Upper lobe of left lung (tissue), 6 donors: ENCODE measurements around the gene RNASE11. TPM values are rescaled to one million over a fixed set of nuclear protein-coding genes. Genes with fewer than 3 reads are reported as not detected.
"Not testable (repeated sequence)": the region's sequence is repeated elsewhere in the genome, so short reads cannot be mapped to it uniquely, and the experiment has no call there.

Experiments
- ATAC-seq, 2 donors: fragments of 200-7000 bp; cut with Tn5 transposase; one replicate each; pipeline ENCODE4 v1.9.1; 2022; ENCODE audit warnings: mild to moderate bottlenecking in 2 of 2, moderate library complexity in 2 of 2; ENCODE audit not compliant: low FRiP score in 2 of 2
- DNase-seq, 2 donors: peaks; one replicate each; pipeline ENCODE4 v3.0.0-alpha.2; 2019 to 2020
- H3K27ac ChIP-seq, 4 donors: fragments of 200-600 bp; sonication (generic); one replicate each; pipeline ENCODE4 v1.5.1; 2016 to 2019
- H3K27me3 ChIP-seq, 4 donors: fragments of 200-600 bp; sonication (generic); one replicate each; pipeline ENCODE4 v1.5.1; 2017 to 2019
- H3K36me3 ChIP-seq, 4 donors: fragments of 200-600 bp; sonication (generic); one replicate each; pipeline ENCODE4 v1.5.1; 2016 to 2019
- H3K4me1 ChIP-seq, 4 donors: fragments of 200-600 bp; sonication (generic); one replicate each; pipeline ENCODE4 v1.5.1; 2018 to 2019
- H3K4me3 ChIP-seq, 4 donors: fragments of 200-600 bp; sonication (generic); one replicate each; pipeline ENCODE4 v1.5.1; 2017 to 2019; ENCODE audit warnings: mild to moderate bottlenecking in 2 of 4, moderate library complexity in 1 of 4
- H3K9me3 ChIP-seq, 4 donors: fragments of 200-600 bp; sonication (generic); one replicate each; pipeline ENCODE4 v1.5.1; 2018 to 2019
- CTCF ChIP-seq, 6 experiments: fragments of 450-650 bp in 4 of 6; fragments of 200-600 bp in 2 of 6; sonication (generic) in 2 of 6; IDR thresholded peaks; one replicate each; pipeline ENCODE4 v1.5.1; 2016 to 2019; ENCODE audit warnings: antibody characterized with exemption in 6 of 6
- EP300 ChIP-seq, 4 donors: sonication (generic); formaldehyde crosslinking; IDR thresholded peaks; one replicate each; pipeline ENCODE4 v1.5.1; 2017; ENCODE audit warnings: antibody characterized with exemption in 4 of 4, control low read depth in 2 of 4
- POLR2A ChIP-seq, 4 donors: fragments of 450-650 bp; IDR thresholded peaks; one replicate each; pipeline ENCODE4 v1.5.1; 2016 to 2017; ENCODE audit warnings: antibody characterized with exemption in 4 of 4, mild to moderate bottlenecking in 2 of 4
- POLR2AphosphoS5 ChIP-seq, 2 donors: sonication (generic); formaldehyde crosslinking; IDR thresholded peaks; one replicate each; pipeline ENCODE4 v1.5.1; 2017; ENCODE audit warnings: antibody characterized with exemption in 2 of 2
- WGBS, 2 donors: methylation state at CpG; one replicate each; pipeline ENCODE4 v1.1.5; 2017 to 2018; 5-methylcytosine and 5-hydroxymethylcytosine counted together
- total RNA-seq, 6 donors: library from RNA; depleted of rRNA in 4 of 6; stranded (reverse); fragments of >200 nt in 4 of 6; gene quantifications; one replicate each; pipeline versions ENCODE4 v1.1.0 to v1.2.1, GENCODE V29; 2016 to 2021
- donor health status: DM: no; HTN: no; CAD: no; lungs with moderate emphysema.
- donor health status: DM: no; HTN: yes; CAD: no; lungs with severe emphysema.

RNASE11 gene
- total RNA-seq, 6 donors from 2014 or later = not detected

- DNase-seq (no peak), ATAC-seq (no peak)
- Histone ChIP-seq H3K4me1 (peaks cover 0 to 5% (median 0%) of the 10 kb centered on the region in 4 donors), H3K36me3 (no peaks in the 10 kb centered on the region), H3K9me3 (no peaks in the 10 kb centered on the region), H3K27ac (no peak overlapping the region), H3K4me3 (no peak overlapping the region), H3K27me3 (no peaks in the 10 kb centered on the region)
- TF ChIP-seq POLR2AphosphoS5 (IDR thresholded peaks at IDR 0.05) (no peak), CTCF (IDR thresholded peaks at IDR 0.05) (no peak), POLR2A (IDR thresholded peaks at IDR 0.05) (no peak), EP300 (IDR thresholded peaks at IDR 0.05) (no peak)
These were observed 4.7 kb downstream of the RNASE11 start for GRCh38 chr14:20583142-20583541.

GRCh38 chr14:20580242-20580641 is 7.6 kb downstream of the RNASE11 start:
- H3K36me3 ChIP-seq = no peaks in the 10 kb centered on the region
- H3K27me3 ChIP-seq = no peaks in the 10 kb centered on the region
- DNase-seq (no peak), ATAC-seq (no peak)
- no peak for TF ChIP-seq POLR2A (IDR thresholded peaks at IDR 0.05)
- TF ChIP-seq POLR2AphosphoS5 (IDR thresholded peaks at IDR 0.05) = no peak
- no peak for TF ChIP-seq EP300 (IDR thresholded peaks at IDR 0.05)
- TF ChIP-seq CTCF (IDR thresholded peaks at IDR 0.05) = no peak
- peaks cover 0 to 5% (median 0%) of the 10 kb centered on the region in 4 donors for H3K4me1 ChIP-seq
- no peak overlapping the region for H3K4me3 ChIP-seq
- WGBS, 2 donors = 75 to 77% methylated on average over 4 of the region's 4 CpGs
- H3K9me3 ChIP-seq = no peaks in the 10 kb centered on the region
- no peak overlapping the region for H3K27ac ChIP-seq

GRCh38 chr14:20578784-20579502 is 8.9 kb downstream of the RNASE11 start:
- no peak for DNase-seq
- no peaks in the 10 kb centered on the region for H3K36me3 ChIP-seq
- 69 to 80% methylated on average over 12 to 13 of the region's 14 CpGs for WGBS, 2 donors
- no peak for ATAC-seq
- H3K4me3 ChIP-seq = no peak overlapping the region
- no peak overlapping the region for H3K27ac ChIP-seq
- no peaks in the 10 kb centered on the region for H3K27me3 ChIP-seq
- no peak for TF ChIP-seq POLR2AphosphoS5 (IDR thresholded peaks at IDR 0.05)
- TF ChIP-seq CTCF (IDR thresholded peaks at IDR 0.05) = no peak
- no peak for TF ChIP-seq EP300 (IDR thresholded peaks at IDR 0.05)
- no peak for TF ChIP-seq POLR2A (IDR thresholded peaks at IDR 0.05)
- H3K9me3 ChIP-seq = no peaks in the 10 kb centered on the region
- no peaks in the 10 kb centered on the region for H3K4me1 ChIP-seq

GRCh38 chr14:20578325-20578724 is 9.5 kb downstream of the RNASE11 start:
- H3K4me3 ChIP-seq = no peak overlapping the region

GRCh38 chr14:20572382-20572990 is 15.3 kb downstream of the RNASE11 start:
- H3K4me1 ChIP-seq, H3K27me3 ChIP-seq, ATAC-seq, H3K4me3 ChIP-seq, DNase-seq, H3K27ac ChIP-seq, H3K36me3 ChIP-seq: not testable (repeated sequence)
- H3K9me3 ChIP-seq = peaks cover 7 to 21% (median 15%) of the 10 kb centered on the region in 4 donors
- WGBS, 2 donors = 69 to 77% methylated on average over 4 of the region's 4 CpGs

More at GRCh38 chr14:20578325-20578724, 9.5 kb downstream of the RNASE11 start:
- DNase-seq (no peak), ATAC-seq (no peak)
- H3K36me3 ChIP-seq = no peaks in the 10 kb centered on the region
- no peaks in the 10 kb centered on the region for H3K9me3 ChIP-seq
- TF ChIP-seq EP300 (IDR thresholded peaks at IDR 0.05) (no peak), POLR2AphosphoS5 (IDR thresholded peaks at IDR 0.05) (no peak), POLR2A (IDR thresholded peaks at IDR 0.05) (no peak), CTCF (IDR thresholded peaks at IDR 0.05) (no peak)
- WGBS, 2 donors = 56 to 63% methylated on average over 3 of the region's 3 CpGs
- H3K4me1 ChIP-seq = no peaks in the 10 kb centered on the region
- H3K27me3 ChIP-seq = no peaks in the 10 kb centered on the region
- no peak overlapping the region for H3K27ac ChIP-seq

GRCh38 chr14:20570720-20571119 is 17.1 kb downstream of the RNASE11 start:
- not testable (repeated sequence) for H3K27ac ChIP-seq, ATAC-seq, H3K36me3 ChIP-seq, H3K4me3 ChIP-seq, DNase-seq, H3K4me1 ChIP-seq, H3K27me3 ChIP-seq
- H3K9me3 ChIP-seq = peaks cover 7 to 21% (median 15%) of the 10 kb centered on the region in 4 donors
- WGBS, 2 donors = 22 to 50% methylated on average over 1 of the region's 1 CpG

- H3K27ac ChIP-seq, DNase-seq, ATAC-seq, H3K36me3 ChIP-seq, H3K4me1 ChIP-seq, H3K4me3 ChIP-seq, H3K27me3 ChIP-seq: not testable (repeated sequence)
- peaks cover 7 to 21% (median 15%) of the 10 kb centered on the region in 4 donors for H3K9me3 ChIP-seq
- 88 to 93% methylated on average over 2 of the region's 2 CpGs for WGBS, 2 donors
These were observed 17.9 kb downstream of the RNASE11 start for GRCh38 chr14:20569865-20570264.
